Glutamatergic neuron (in vitro differentiated cells): ENCODE data around the gene CFAP57. TPM values are rescaled to one million over a fixed set of nuclear protein-coding genes. Genes with fewer than 3 reads are reported as not detected.

ENCODE experiments used
- DNase-seq: peaks from one replicate; pipeline ENCODE4 v3.0.0; 2022
- H3K27ac Mint-ChIP-seq: one replicate; pipeline ENCODE4 v1.8.0; 2020; ENCODE audit warnings: mild to moderate bottlenecking, mixed read lengths, inconsistent platforms; ENCODE audit not compliant: unreplicated experiment
- H3K27me3 Mint-ChIP-seq: one replicate; pipeline ENCODE4 v1.8.0; 2020; ENCODE audit warnings: mild to moderate bottlenecking, moderate library complexity, mixed read lengths, inconsistent platforms; ENCODE audit not compliant: unreplicated experiment
- H3K36me3 Mint-ChIP-seq: one replicate; pipeline ENCODE4 v1.8.0; 2020; ENCODE audit warnings: mild to moderate bottlenecking, mixed read lengths, inconsistent platforms; ENCODE audit not compliant: unreplicated experiment
- H3K4me1 Mint-ChIP-seq: one replicate; pipeline ENCODE4 v1.8.0; 2020; ENCODE audit warnings: mild to moderate bottlenecking, low read depth, mixed read lengths, inconsistent platforms; ENCODE audit not compliant: unreplicated experiment
- H3K4me3 Mint-ChIP-seq: one replicate; pipeline ENCODE4 v1.8.0; 2020; ENCODE audit warnings: mild to moderate bottlenecking, mixed read lengths, inconsistent platforms; ENCODE audit not compliant: unreplicated experiment
- H3K9me3 Mint-ChIP-seq: one replicate; pipeline ENCODE4 v1.8.0; 2020; ENCODE audit warnings: mild to moderate bottlenecking, moderate library complexity, mixed read lengths, inconsistent platforms; ENCODE audit not compliant: unreplicated experiment
- CTCF ChIP-seq: fragments of 200-600 bp; sonication (generic); IDR thresholded peaks from one replicate; pipeline ENCODE4 v1.5.0; 2021; ENCODE audit not compliant: partially characterized antibody, unreplicated experiment
- total RNA-seq: library from RNA; stranded (reverse); fragmentation: NEBNext Ultra II Directional; extraction: Animal tissue kit (Norgen Biotek cat#: 25700); gene quantifications from one replicate; pipeline ENCODE4 v1.2.1, GENCODE V29; 2021; ENCODE audit not compliant: unreplicated experiment

The CFAP57 gene
- total RNA-seq, 1 donor from 2014 or later = 5.0 TPM

DNA sequence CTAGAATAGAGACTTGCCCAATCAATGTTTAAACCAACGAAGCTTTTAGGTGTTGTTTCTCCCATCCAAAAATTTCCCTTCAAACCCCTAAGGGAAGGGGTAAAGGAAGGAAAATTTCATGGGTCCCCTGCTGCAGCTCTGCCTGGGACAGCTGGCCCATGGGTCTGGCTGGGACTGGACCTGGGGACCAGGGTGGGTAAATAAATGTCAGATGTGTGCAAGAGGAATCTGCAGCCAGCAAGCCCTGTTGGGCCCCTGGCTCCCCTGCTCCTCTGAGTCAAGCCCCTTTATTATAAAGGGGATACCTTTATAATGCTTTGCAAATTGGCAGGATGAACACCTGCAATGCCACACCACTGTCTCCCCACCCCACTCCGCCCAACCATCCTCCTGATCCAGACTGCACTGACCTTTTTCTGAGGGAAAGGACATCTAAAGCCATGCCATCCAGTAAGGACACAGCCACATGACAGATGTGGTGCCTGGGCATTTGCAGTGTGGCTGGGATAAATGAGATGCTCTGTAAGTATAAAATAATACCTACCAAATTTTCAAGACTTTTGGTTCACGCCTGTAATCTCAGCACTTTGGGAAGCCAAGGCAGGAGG, 95.8 kb downstream of the CFAP57 start:
- DNase-seq = no peak
- peaks cover 12% of the 10 kb centered on the region for H3K36me3 Mint-ChIP-seq
- peaks cover 2% of the 10 kb centered on the region for H3K4me1 Mint-ChIP-seq
- TF ChIP-seq CTCF = no peak
- peaks cover 8% of the 10 kb centered on the region for H3K9me3 Mint-ChIP-seq
- H3K4me3 Mint-ChIP-seq = no peak overlapping the region
- peaks cover 3% of the 10 kb centered on the region for H3K27me3 Mint-ChIP-seq
- H3K27ac Mint-ChIP-seq = no peak overlapping the region

DNA sequence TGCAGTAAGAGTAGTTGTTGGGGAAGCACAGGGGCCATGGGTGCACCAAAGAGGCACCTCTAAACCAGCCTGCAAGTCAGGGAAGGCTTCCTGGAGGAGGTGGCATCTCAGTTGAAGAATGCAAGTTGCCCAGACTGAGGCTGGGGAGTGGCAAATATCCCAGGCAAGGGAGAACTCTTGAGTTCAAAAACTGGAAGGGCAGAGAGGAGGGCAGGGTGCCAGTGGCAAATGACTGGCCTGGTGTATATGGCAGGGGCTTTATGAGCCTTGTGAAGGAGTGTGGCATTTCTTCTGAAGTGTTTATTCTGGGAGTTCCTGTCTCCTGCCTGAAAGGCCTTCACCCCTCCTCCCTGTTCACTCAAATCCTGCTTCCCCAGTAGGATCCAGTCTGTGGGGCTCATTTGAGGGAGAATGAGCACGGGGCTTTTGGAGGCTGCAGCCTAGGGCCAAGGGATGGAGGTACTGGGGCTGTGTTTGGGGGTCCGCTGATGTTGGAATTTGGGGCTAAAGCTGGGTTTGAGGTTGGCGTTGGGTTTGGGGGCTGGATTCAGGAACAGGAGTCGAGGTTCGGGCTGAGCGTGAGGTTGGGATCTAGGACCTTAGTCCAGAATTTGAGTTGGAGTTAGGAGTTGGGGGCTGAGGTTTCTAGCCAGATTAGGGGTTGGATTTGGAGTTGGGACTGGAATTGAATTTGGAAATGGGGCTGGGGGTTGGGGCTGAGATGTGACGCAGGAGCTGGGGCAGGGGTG, 97.7 kb downstream of the CFAP57 start, which contains the start of gene TMEM125:
TMEM125 (plus strand) TSS at position 357 of the 749 bp plus-strand sequence. CDS start 2,740 bp downstream, outside the sequence.
- H3K27me3 Mint-ChIP-seq = peaks cover 3% of the 10 kb centered on the region
- H3K4me1 Mint-ChIP-seq = peaks cover 2% of the 10 kb centered on the region
- no peak within 1 kb of the TSS for H3K27ac Mint-ChIP-seq
- no peak for DNase-seq
- TF ChIP-seq CTCF = no peak
- no peak within 1 kb of the TSS for H3K4me3 Mint-ChIP-seq
- peaks cover 4% of the 10 kb centered on the region for H3K36me3 Mint-ChIP-seq
- peaks cover 9% of the 10 kb centered on the region for H3K9me3 Mint-ChIP-seq

DNA sequence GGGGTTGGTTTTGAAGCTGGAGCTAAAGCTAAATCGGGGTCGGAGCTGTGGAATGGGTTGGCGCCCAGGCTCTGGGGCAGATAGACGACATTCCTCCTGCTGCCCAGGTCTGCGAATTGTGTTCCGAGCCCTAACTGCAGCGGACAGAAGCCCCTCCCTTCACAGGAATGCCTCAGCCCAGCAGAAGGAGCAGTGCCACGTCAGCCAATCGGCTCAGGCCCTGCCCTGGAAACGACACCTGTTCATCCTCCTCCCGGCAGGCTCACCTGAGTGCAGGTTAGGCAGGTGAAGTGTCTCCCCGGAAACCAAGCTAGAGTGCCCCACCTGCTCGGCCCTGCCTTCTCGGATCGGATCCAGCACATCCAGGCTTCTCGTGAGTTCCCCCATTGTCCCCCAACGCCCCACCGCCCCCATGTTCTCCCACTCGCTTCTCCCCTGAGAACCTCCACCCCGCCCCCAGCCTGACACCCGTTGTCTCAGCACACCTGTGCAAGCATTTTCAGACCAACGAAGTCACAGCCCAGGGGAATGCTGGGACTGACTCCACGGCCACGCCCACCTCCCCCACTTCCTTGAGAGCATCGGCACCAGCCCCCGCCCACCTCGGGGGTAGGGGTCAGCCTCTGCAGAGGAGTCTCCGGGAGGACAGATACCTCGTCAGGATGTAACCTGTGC, 98.4 kb downstream of the CFAP57 start:
- Mint-ChIP-seq H3K27me3 (peaks cover 3% of the 10 kb centered on the region), H3K36me3 (peaks cover 4% of the 10 kb centered on the region), H3K9me3 (peaks cover 10% of the 10 kb centered on the region), H3K4me1 (peaks cover 2% of the 10 kb centered on the region), H3K4me3 (no peak overlapping the region), H3K27ac (no peak overlapping the region)
- no peak for TF ChIP-seq CTCF
- DNase-seq = no peak

DNA sequence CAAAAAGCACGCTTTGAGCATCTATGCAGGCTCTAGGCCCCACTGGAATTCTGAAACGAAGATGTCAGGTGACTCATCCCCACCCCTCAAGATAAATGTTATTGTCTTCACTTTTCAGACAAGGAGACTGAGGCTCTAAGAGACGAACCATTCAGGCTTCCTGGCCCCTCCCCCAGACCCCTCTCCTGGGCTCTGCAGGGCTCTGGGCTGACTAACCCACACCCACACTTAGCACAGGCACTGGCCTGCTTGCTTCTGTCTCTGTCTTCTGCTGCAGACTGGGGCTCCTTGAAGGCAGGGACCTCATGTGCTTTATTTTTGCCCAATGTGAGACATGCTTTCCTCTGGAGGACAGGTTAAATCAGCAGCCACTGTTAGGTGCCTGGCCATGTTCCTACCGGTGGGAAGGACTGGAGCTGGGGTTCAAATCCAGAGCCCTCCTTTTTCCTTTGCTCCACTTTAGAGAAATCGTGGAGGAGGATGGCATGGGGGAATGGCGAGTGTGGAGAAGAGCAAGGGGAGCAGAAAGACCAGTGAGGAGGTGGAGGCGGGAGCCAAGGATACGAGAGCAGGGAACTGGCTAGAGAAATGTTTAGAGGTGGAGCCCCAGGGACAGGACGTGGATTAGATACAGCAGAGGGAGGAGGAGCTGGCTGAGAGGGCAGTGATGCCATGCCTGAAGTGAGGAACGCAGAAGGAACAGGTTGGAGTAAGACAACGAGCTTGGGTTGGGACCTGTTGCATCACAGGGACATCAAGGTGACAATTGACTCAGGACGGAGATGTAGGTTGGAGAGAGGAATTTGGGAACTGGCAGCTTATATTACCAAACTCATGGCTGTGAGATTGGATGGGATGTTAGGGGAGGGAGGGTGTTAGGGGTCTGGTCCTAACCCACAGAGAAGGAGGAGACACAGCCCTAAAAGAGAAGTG, 99.3 kb downstream of the CFAP57 start:
- TF ChIP-seq CTCF = no peak
- H3K36me3 Mint-ChIP-seq = peaks cover 4% of the 10 kb centered on the region
- peaks cover 3% of the 10 kb centered on the region for H3K27me3 Mint-ChIP-seq
- no peak overlapping the region for H3K4me3 Mint-ChIP-seq
- H3K9me3 Mint-ChIP-seq = peaks cover 8% of the 10 kb centered on the region
- H3K4me1 Mint-ChIP-seq = peaks cover 6% of the 10 kb centered on the region
- no peak for DNase-seq
- no peak overlapping the region for H3K27ac Mint-ChIP-seq
